OCI-LY7 (cell line): ENCODE measurements around the gene LCN2. TPM values are rescaled to one million over a fixed set of nuclear protein-coding genes. Genes with fewer than 3 reads are reported as not detected.
A peak's percentile ranks its signal among the peaks of the same experiment; 100 is the strongest.

ENCODE experiments used
- BruUV-seq: library from RNA; stranded (reverse); fragments of 400-500 nt; replicated peaks from 2 replicates; lab custom pipeline; 2021; lab: Mats Ljungman, UMichigan
- CTCF ChIA-PET: fragments of 300-600 bp; sonication (Branson Sonifier 250); formaldehyde crosslinking; loops from one replicate; lab custom pipeline; 2022; ENCODE audit warnings: antibody characterized with exemption; ENCODE audit not compliant: unreplicated experiment; lab: Charles Lee
- POLR2A ChIA-PET: fragments of 300-600 bp; sonication (Branson Sonifier 250); formaldehyde crosslinking; loops from one replicate; lab custom pipeline; 2022; ENCODE audit warnings: antibody characterized with exemption; lab: Charles Lee
- DNase-seq: peaks from one replicate; pipeline ENCODE4 v3.0.0-alpha.2; 2015; ENCODE audit warnings: low spot score
- H2AFZ ChIP-seq: fragments of 200-600 bp; sonication (generic), shearing (Covaris generic); 2 replicates; pipeline ENCODE4 v1.6.1; 2014; ENCODE audit warnings: mild to moderate bottlenecking, antibody characterized with exemption, low read length, moderate library complexity
- H3K27ac ChIP-seq: fragments of 200-600 bp; sonication (generic); 2 replicates; pipeline ENCODE4 v1.5.1; 2014; ENCODE audit warnings: mixed run types, low read depth, mild to moderate bottlenecking, moderate library complexity, low read length, inconsistent platforms; ENCODE audit not compliant: poor library complexity, severe bottlenecking
- H3K36me3 ChIP-seq: fragments of 200-600 bp; sonication (generic); 2 replicates; pipeline ENCODE4 v1.6.1; 2014; ENCODE audit warnings: mild to moderate bottlenecking, antibody characterized with exemption, low read length, moderate library complexity, mixed read lengths; ENCODE audit not compliant: insufficient read depth
- H3K4me1 ChIP-seq: fragments of 200-600 bp; sonication (generic); 2 replicates; pipeline ENCODE4 v1.5.1; 2014; ENCODE audit warnings: mild to moderate bottlenecking, low read length; ENCODE audit not compliant: insufficient read depth, poor library complexity, severe bottlenecking
- H3K4me2 ChIP-seq: fragments of 200-600 bp; sonication (generic); 2 replicates; pipeline ENCODE4 v1.6.1; 2014; ENCODE audit warnings: mild to moderate bottlenecking, low read length
- H3K4me3 ChIP-seq: fragments of 200-600 bp; sonication (generic); 2 replicates; pipeline ENCODE4 v1.5.1; 2014; ENCODE audit warnings: mild to moderate bottlenecking, low read depth, low read length; ENCODE audit not compliant: poor library complexity, severe bottlenecking
- H3K79me2 ChIP-seq: fragments of 200-600 bp; sonication (generic); 2 replicates; pipeline ENCODE4 v1.6.1; 2016; ENCODE audit warnings: low read depth, mild to moderate bottlenecking, low read length, moderate library complexity, mixed read lengths; ENCODE audit not compliant: insufficient read depth
- H3K9me2 ChIP-seq: fragments of 200-600 bp; sonication (generic); 2 replicates; pipeline ENCODE4 v1.6.1; 2016; ENCODE audit warnings: mild to moderate bottlenecking, low read length, mixed read lengths; ENCODE audit not compliant: insufficient read depth
- H3K9me3 ChIP-seq: fragments of 200-600 bp; sonication (generic); 2 replicates; pipeline ENCODE4 v1.6.1; 2014; ENCODE audit warnings: mild to moderate bottlenecking, mixed run types, low read length, mixed read lengths
- H4K20me1 ChIP-seq: fragments of 200-600 bp; sonication (generic); 2 replicates; pipeline ENCODE4 v1.6.1; 2014; ENCODE audit warnings: mild to moderate bottlenecking, antibody characterized with exemption, low read length, moderate library complexity, mixed read lengths; ENCODE audit not compliant: insufficient read depth
- EZH2phosphoT487 ChIP-seq: fragments of 200-600 bp; sonication (generic); IDR thresholded peaks from 2 replicates; pipeline ENCODE4 v1.6.1; 2018; ENCODE audit warnings: low read depth, borderline replicate concordance, mild to moderate bottlenecking, mixed run types, antibody characterized with exemption, low read length, moderate library complexity, mixed read lengths
- intact Hi-C: fragments of 100-400 bp; cut with micrococcal nuclease; formaldehyde crosslinking; loops from one replicate; pipeline ENCODE4 v1.10.0; 2022; ENCODE audit not compliant: unreplicated experiment
- total RNA-seq, 2 experiments: library from RNA; depleted of rRNA in 1 of 2; stranded (reverse); fragments of >200 nt in 1 of 2; shearing (Covaris generic) in 1 of 2; gene quantifications; 2 replicates each; pipeline ENCODE4 v1.2.3, GENCODE V29; 2014 to 2022
- TF ChIP-seq, protein P1 (sequence below): fragments of 200-600 bp; sonication (generic); conservative IDR thresholded peaks from 2 replicates; pipeline ENCODE4 v1.5.1; 2014; ENCODE audit warnings: mild to moderate bottlenecking, antibody characterized with exemption, low read length, moderate library complexity, mixed read lengths

The LCN2 gene
- total RNA-seq, 2 experiments from 2014 or later: not detected

DNA sequence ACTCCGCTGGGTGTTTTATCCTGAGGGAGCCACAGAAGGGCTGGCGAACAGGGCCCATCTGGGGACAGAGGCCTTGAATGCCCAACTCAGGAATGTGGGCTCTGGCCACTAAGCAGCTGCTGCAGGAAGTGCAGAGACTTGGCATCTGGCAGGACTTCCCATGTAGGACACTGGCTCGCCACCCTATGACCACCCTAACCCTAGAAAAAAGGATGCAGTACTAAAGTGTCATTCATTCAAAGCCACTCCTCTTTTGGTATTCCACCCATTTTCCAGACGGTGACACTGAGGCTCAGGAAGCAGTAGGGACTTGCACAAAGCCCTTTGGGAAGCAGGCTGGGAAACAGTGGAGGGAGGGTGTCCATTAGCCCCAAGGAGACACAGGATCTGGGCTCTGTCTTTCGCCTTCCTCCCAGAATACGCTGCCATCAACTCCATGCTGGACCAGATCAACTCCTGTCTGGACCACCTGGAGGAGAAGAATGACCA is 13.8 kb downstream of the LCN2 start:
- no peak for DNase-seq

DNA sequence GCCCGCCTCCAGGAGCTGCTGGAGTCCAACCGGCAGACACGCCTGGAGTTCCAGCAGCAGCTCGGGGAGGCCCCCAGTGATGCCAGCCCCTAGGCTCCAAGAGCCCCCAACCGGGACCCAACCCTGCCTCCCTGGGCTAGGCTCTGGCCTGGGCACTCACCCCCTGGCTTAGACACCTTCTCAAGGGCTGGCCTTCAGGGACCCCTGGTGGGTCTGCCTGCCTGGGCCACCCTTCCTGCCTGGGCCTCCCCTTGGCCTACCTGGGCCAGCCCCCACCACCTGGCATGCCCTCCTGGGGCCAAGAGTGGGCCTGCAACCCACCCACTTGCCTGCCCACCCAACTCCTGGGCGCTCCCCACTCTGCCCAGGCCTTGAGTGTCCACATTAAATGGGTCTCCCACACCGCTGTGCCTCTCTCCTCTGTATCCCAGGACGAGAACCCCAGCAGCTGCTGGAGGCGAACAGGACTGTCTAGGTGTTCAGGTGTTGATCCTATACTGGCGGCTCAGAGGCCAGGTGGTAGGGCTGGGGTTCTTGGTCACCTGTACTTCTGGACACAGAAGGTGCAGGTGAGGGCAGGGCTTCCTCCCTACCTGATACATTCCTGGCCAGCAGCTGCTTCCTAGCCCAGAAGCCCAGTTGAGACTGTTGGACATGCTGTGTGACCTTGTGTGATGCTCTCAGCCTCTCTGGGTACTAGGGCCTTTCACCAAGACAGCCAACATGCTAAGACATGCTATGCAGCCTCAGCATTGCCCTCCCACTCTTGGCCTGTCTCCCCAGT is 14.5 kb downstream of the LCN2 start:
- H3K4me3 ChIP-seq: no peak overlapping the region
- BruUV-seq: TSS peak; percentile 64
- no peaks in the 10 kb centered on the region for H3K9me3 ChIP-seq
- peaks cover 4% of the 10 kb centered on the region; the same call in 1 of the 2 replicates for H3K79me2 ChIP-seq
- intact Hi-C loops: no loop called here
- DNase-seq: no peak
- no peaks in the 10 kb centered on the region for H3K9me2 ChIP-seq
- no peak overlapping the region for H2AFZ ChIP-seq
- no peak overlapping the region for H3K4me2 ChIP-seq
- H3K4me1 ChIP-seq: peaks cover 14% of the 10 kb centered on the region
- H4K20me1 ChIP-seq: no peaks in the 10 kb centered on the region
- CTCF ChIA-PET: no interaction called here
- TF ChIP-seq, protein P1, sequence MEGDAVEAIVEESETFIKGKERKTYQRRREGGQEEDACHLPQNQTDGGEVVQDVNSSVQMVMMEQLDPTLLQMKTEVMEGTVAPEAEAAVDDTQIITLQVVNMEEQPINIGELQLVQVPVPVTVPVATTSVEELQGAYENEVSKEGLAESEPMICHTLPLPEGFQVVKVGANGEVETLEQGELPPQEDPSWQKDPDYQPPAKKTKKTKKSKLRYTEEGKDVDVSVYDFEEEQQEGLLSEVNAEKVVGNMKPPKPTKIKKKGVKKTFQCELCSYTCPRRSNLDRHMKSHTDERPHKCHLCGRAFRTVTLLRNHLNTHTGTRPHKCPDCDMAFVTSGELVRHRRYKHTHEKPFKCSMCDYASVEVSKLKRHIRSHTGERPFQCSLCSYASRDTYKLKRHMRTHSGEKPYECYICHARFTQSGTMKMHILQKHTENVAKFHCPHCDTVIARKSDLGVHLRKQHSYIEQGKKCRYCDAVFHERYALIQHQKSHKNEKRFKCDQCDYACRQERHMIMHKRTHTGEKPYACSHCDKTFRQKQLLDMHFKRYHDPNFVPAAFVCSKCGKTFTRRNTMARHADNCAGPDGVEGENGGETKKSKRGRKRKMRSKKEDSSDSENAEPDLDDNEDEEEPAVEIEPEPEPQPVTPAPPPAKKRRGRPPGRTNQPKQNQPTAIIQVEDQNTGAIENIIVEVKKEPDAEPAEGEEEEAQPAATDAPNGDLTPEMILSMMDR: no peak
- no peak for TF ChIP-seq EZH2phosphoT487
- POLR2A ChIA-PET: interaction anchor here (0.6 kb wide), 1 partner anchor 591 kb away, joined by 3 read pairs; no protein-coding TSS in a partner anchor
- H3K27ac ChIP-seq: no peak overlapping the region
- peaks cover 59% of the 10 kb centered on the region for H3K36me3 ChIP-seq

More for the DNA sequence above, 13.8 kb downstream of the LCN2 start:
- Histone ChIP-seq H3K36me3 (peaks cover 54% of the 10 kb centered on the region), H3K4me2 (no peak overlapping the region), H3K9me3 (no peaks in the 10 kb centered on the region), H3K27ac (no peak overlapping the region), H3K79me2 (peaks cover 4% of the 10 kb centered on the region; the same call in 1 of the 2 replicates), H3K4me3 (no peak overlapping the region), H3K4me1 (peaks cover 14% of the 10 kb centered on the region), H3K9me2 (no peaks in the 10 kb centered on the region), H4K20me1 (no peaks in the 10 kb centered on the region), H2AFZ (no peak overlapping the region)
- intact Hi-C loops: no loop called here
- POLR2A ChIA-PET: no interaction called here
- BruUV-seq: no TSS peak
- CTCF ChIA-PET: no interaction called here
- no peak for TF ChIP-seq EZH2phosphoT487
- TF ChIP-seq, protein P1: no peak
